ENCODE data around the gene ZNF771. TPM values are rescaled to one million over a fixed set of nuclear protein-coding genes. Genes with fewer than 3 reads are reported as not detected.
A peak's percentile ranks its signal among the peaks of the same experiment; 100 is the strongest.

Gene ZNF771
- total RNA-seq, 1 experiment from 2014 or later: 11.3 TPM

- Mint-ChIP-seq H3K36me3 (ENCODE audit: insufficient read depth, unreplicated experiment) (peaks cover 58% of the 10 kb centered on the region), H3K27ac (ENCODE audit: unreplicated experiment) (peak overlapping the region; percentile 62), H3K4me1 (ENCODE audit: low read depth, unreplicated experiment) (peaks cover 53% of the 10 kb centered on the region), H3K27me3 (ENCODE audit: unreplicated experiment) (no peaks in the 10 kb centered on the region), H3K9me3 (ENCODE audit: low read depth, unreplicated experiment) (peaks cover 2% of the 10 kb centered on the region), H3K4me3 (ENCODE audit: low read depth, unreplicated experiment) (peak overlapping the region; percentile 76)
- no peak for TF ChIP-seq CTCF (IDR thresholded peaks at IDR 0.05; ENCODE audit: unreplicated experiment)
- DNase-seq: no peak
- intact Hi-C loops (cut with micrococcal nuclease; ENCODE audit: unreplicated experiment): loop anchor here (2.0 to 5.0 kb wide), 2 partner anchors 14 to 82 kb away; partner anchors contain the start of genes DCTPP1 and ZNF768
- CTCF ChIA-PET: interaction anchor here (0.8 to 1.0 kb wide), 2 partner anchors 15 to 91 kb away, joined by 3 to 4 read pairs; partner anchors contain the start of gene DCTPP1
- no TSS peak for BruUV-seq (replicated peaks)
These were observed 37.7 kb downstream of the ZNF771 start for GRCh38 chr16:30445149-30445407.

- Mint-ChIP-seq H3K4me3 (ENCODE audit: low read depth, unreplicated experiment) (peak within 1 kb of the TSS; percentile 76), H3K27ac (ENCODE audit: unreplicated experiment) (peak within 1 kb of the TSS; percentile 98), H3K4me1 (ENCODE audit: low read depth, unreplicated experiment) (peaks cover 53% of the 10 kb centered on the region), H3K9me3 (ENCODE audit: low read depth, unreplicated experiment) (peaks cover 2% of the 10 kb centered on the region), H3K27me3 (ENCODE audit: unreplicated experiment) (no peaks in the 10 kb centered on the region), H3K36me3 (ENCODE audit: insufficient read depth, unreplicated experiment) (peaks cover 63% of the 10 kb centered on the region)
- peak; percentile 97 for DNase-seq
- TSS peak; percentile 74 for BruUV-seq (replicated peaks)
- intact Hi-C loops (cut with micrococcal nuclease; ENCODE audit: unreplicated experiment): loop anchor here (2.0 to 5.0 kb wide), 2 partner anchors 15 to 82 kb away; partner anchors contain the start of genes DCTPP1 and ZNF768
- TF ChIP-seq CTCF (IDR thresholded peaks at IDR 0.05; ENCODE audit: unreplicated experiment): no peak
- CTCF ChIA-PET: no interaction called here
These were observed 38.2 kb downstream of the ZNF771 start, which contains the start of gene SEPHS2 for GRCh38 chr16:30445408-30446202. TSS of gene SEPHS2 (minus strand) at chr16:30445874. CDS start at chr16:30445727, 147 bp downstream.

DNA sequence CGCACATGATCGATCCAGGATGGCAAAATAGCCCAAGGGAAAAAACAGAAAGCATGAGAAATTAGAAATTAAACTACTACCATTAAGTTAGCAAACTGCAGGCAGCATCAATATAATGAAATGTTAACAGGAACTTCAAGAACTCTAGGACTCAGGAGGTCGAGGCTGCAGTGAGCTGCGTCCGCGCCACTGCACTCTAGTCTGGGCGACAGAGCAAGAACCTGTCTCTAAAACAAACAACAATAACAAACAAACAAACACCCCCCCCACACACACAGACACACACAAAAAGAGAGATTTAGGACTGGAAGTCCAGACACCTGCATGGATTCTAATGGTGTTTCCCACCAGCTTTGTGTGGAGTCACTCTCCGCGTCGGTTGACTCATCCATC, 38.8 kb downstream of the ZNF771 start:
- TF ChIP-seq CTCF (IDR thresholded peaks at IDR 0.05; ENCODE audit: unreplicated experiment): no peak
- H3K27me3 Mint-ChIP-seq (ENCODE audit: unreplicated experiment): no peaks in the 10 kb centered on the region
- peaks cover 53% of the 10 kb centered on the region for H3K4me1 Mint-ChIP-seq (ENCODE audit: low read depth, unreplicated experiment)
- H3K27ac Mint-ChIP-seq (ENCODE audit: unreplicated experiment): peak overlapping the region; percentile 98
- CTCF ChIA-PET: interaction anchor here (0.6 kb wide), 2 partner anchors 61 to 367 kb away, joined by 3 to 6 read pairs; no protein-coding TSS in a partner anchor
- peaks cover 2% of the 10 kb centered on the region for H3K9me3 Mint-ChIP-seq (ENCODE audit: low read depth, unreplicated experiment)
- H3K4me3 Mint-ChIP-seq (ENCODE audit: low read depth, unreplicated experiment): peak overlapping the region; percentile 76
- DNase-seq: no peak
- intact Hi-C loops (cut with micrococcal nuclease; ENCODE audit: unreplicated experiment): loop anchor here (5.0 kb wide), 1 partner anchor 81 kb away; the partner anchor contains the start of gene ZNF768
- BruUV-seq (replicated peaks): no TSS peak
- peaks cover 63% of the 10 kb centered on the region for H3K36me3 Mint-ChIP-seq (ENCODE audit: insufficient read depth, unreplicated experiment)

DNA sequence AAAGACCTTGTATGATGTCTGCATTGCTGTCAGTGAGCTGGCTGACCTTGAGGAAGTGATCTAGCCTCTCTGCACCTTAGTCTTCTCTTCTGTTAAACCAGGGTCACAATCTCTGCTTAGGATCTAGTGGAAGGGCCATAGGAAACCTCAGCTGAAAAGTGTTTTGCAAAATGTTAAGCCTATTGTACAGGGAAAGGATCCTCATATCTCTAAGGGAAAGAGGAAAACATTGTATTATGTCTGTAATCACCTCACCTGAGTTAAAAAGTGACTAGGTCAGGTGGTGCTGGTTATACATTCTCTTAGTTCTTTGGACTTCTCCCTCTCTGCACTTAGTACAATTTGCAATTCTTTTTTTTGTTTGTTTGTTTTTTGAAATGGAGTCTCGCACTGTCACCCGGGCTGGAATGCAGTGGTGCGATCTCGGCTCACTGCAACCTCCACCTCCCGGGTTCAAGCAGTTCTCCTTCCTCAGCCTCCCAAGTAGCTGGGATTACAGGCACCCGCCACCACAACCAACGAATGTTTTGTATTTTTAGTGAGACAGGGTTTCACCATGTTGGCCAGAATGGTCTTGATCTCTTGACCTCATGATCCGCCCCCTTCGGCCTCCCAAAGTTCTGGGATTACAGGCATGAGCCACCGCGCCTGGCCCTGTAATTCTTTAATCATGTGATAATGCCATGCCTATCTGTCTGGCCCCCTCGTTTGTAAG, 40.3 kb downstream of the ZNF771 start:
- Mint-ChIP-seq H3K27me3 (ENCODE audit: unreplicated experiment) (no peaks in the 10 kb centered on the region), H3K4me3 (ENCODE audit: low read depth, unreplicated experiment) (peak overlapping the region; percentile 76), H3K9me3 (ENCODE audit: low read depth, unreplicated experiment) (peaks cover 2% of the 10 kb centered on the region), H3K36me3 (ENCODE audit: insufficient read depth, unreplicated experiment) (peaks cover 54% of the 10 kb centered on the region), H3K4me1 (ENCODE audit: low read depth, unreplicated experiment) (peaks cover 57% of the 10 kb centered on the region), H3K27ac (ENCODE audit: unreplicated experiment) (peak overlapping the region; percentile 98)
- DNase-seq: peak; percentile 28
- intact Hi-C loops (cut with micrococcal nuclease; ENCODE audit: unreplicated experiment): loop anchor here (5.0 kb wide), 1 partner anchor 80 kb away; the partner anchor contains the start of gene ZNF768
- BruUV-seq (replicated peaks): no TSS peak
- CTCF ChIA-PET: interaction anchor here (1.7 kb wide), 1 partner anchor 18 kb away, joined by 4 read pairs; the partner anchor contains the start of gene DCTPP1
- TF ChIP-seq CTCF (IDR thresholded peaks at IDR 0.05; ENCODE audit: unreplicated experiment): no peak

Measured in Calu3 (cell line).